SU-DHL-6 (cell line): Measurements from ENCODE around the gene CAPN14.

Source experiments
- H2AFZ ChIP-seq: fragments of 200-600 bp; sonication (generic); 2 replicates; pipeline ENCODE4 v1.6.1; 2014; ENCODE audit warnings: low read depth, mild to moderate bottlenecking, moderate library complexity, mixed read lengths, antibody characterized with exemption, low read length; ENCODE audit not compliant: severe bottlenecking
- H3F3A ChIP-seq: fragments of 200-600 bp; shearing (Covaris generic); 2 replicates; pipeline ENCODE4 v1.6.0; 2016; ENCODE audit warnings: antibody characterized with exemption, mild to moderate bottlenecking; ENCODE audit not compliant: insufficient read depth
- H3K27ac ChIP-seq: fragments of 200-600 bp; sonication (generic); 2 replicates; pipeline ENCODE4 v1.5.1; 2016; ENCODE audit warnings: low read depth, mild to moderate bottlenecking, low read length, moderate library complexity, mixed read lengths
- H3K27me3 ChIP-seq: fragments of 200-600 bp; sonication (generic), shearing (Covaris generic); 2 replicates; pipeline ENCODE4 v1.6.0; 2014; ENCODE audit warnings: mild to moderate bottlenecking, low read length
- H3K36me3 ChIP-seq: fragments of 200-600 bp; sonication (generic); 2 replicates; pipeline ENCODE4 v1.6.1; 2014; ENCODE audit warnings: mild to moderate bottlenecking, low read length, mixed read lengths
- H3K4me2 ChIP-seq: fragments of 300-600, 200-600 bp; shearing (Covaris generic), sonication (generic); 2 replicates; pipeline ENCODE4 v1.6.0; 2014; ENCODE audit warnings: low read length, low read depth, mild to moderate bottlenecking; ENCODE audit not compliant: poor library complexity, severe bottlenecking
- H3K4me3 ChIP-seq: fragments of 200-600 bp; sonication (generic); 2 replicates; pipeline ENCODE4 v1.5.1; 2014; ENCODE audit warnings: antibody characterized with exemption, low read length, mild to moderate bottlenecking, mixed read lengths; ENCODE audit not compliant: insufficient read depth, poor library complexity, severe bottlenecking
- H3K79me2 ChIP-seq: fragments of 200-600 bp; sonication (generic); 2 replicates; pipeline ENCODE4 v1.6.1; 2014; ENCODE audit warnings: mild to moderate bottlenecking, low read length, moderate library complexity; ENCODE audit not compliant: insufficient read depth
- H3K9ac ChIP-seq: fragments of 200-600 bp; sonication (generic); 2 replicates; pipeline ENCODE4 v1.7.0; 2014; ENCODE audit warnings: mild to moderate bottlenecking, low read length
- H3K9me2 ChIP-seq: fragments of 200-600 bp; sonication (generic); replicated peaks from 2 replicates; pipeline ENCODE4 v1.6.1; 2014; ENCODE audit warnings: low read length; ENCODE audit not compliant: insufficient read depth
- H3K9me3 ChIP-seq: fragments of 200-600 bp; sonication (generic); 2 replicates; pipeline ENCODE4 v1.6.1; 2014; ENCODE audit warnings: low read length, mixed read lengths; ENCODE audit not compliant: insufficient read depth
- H4K20me1 ChIP-seq: fragments of 200-600 bp; sonication (generic); 2 replicates; pipeline ENCODE4 v1.6.1; 2014; ENCODE audit warnings: low read depth, mild to moderate bottlenecking, antibody characterized with exemption, low read length, moderate library complexity, mixed read lengths
- CTCF ChIP-seq: fragments of 200-600 bp; sonication (generic); IDR thresholded peaks from one replicate; pipeline ENCODE4 v1.5.1; 2017; ENCODE audit warnings: antibody characterized with exemption, mild to moderate bottlenecking, low read length, moderate library complexity; ENCODE audit not compliant: insufficient read depth, poor library complexity, severe bottlenecking
- EZH2phosphoT487 ChIP-seq: fragments of 200-600 bp; sonication (generic), shearing (Covaris generic); conservative IDR thresholded peaks from 2 replicates; pipeline ENCODE4 v1.6.1; 2018; ENCODE audit warnings: mild to moderate bottlenecking, antibody characterized with exemption, low read length, moderate library complexity, mixed read lengths

Gene CAPN14

GRCh38 chr2:31136732-31137131 lies 80.6 kb downstream of the CAPN14 start:
- Histone ChIP-seq H4K20me1 (no peaks in the 10 kb centered on the region), H3K79me2 (no peaks in the 10 kb centered on the region), H2AFZ (no peak overlapping the region), H3K4me2 (no peak overlapping the region), H3K27ac (no peak overlapping the region), H3K4me3 (no peak overlapping the region), H3K9me2 (no peaks in the 10 kb centered on the region), H3F3A (no peaks in the 10 kb centered on the region), H3K9ac (no peak overlapping the region), H3K36me3 (no peaks in the 10 kb centered on the region), H3K27me3 (no peaks in the 10 kb centered on the region), H3K9me3 (no peaks in the 10 kb centered on the region)
- TF ChIP-seq EZH2phosphoT487 (no peak), CTCF (no peak)

GRCh38 chr2:31136000-31136399 lies 81.3 kb downstream of the CAPN14 start:
- H3K27me3 ChIP-seq: no peaks in the 10 kb centered on the region
- no peaks in the 10 kb centered on the region for H3F3A ChIP-seq
- H3K9me3 ChIP-seq: no peaks in the 10 kb centered on the region
- no peak overlapping the region for H3K4me2 ChIP-seq
- no peaks in the 10 kb centered on the region for H3K36me3 ChIP-seq
- no peak overlapping the region for H3K4me3 ChIP-seq
- H2AFZ ChIP-seq: no peak overlapping the region
- H4K20me1 ChIP-seq: no peaks in the 10 kb centered on the region
- H3K27ac ChIP-seq: no peak overlapping the region
- H3K79me2 ChIP-seq: no peaks in the 10 kb centered on the region
- no peak overlapping the region for H3K9ac ChIP-seq
- no peak for TF ChIP-seq CTCF
- no peak for TF ChIP-seq EZH2phosphoT487
- no peaks in the 10 kb centered on the region for H3K9me2 ChIP-seq

- Histone ChIP-seq H3K4me3 (no peak overlapping the region), H3K27me3 (no peaks in the 10 kb centered on the region), H3K9me3 (no peaks in the 10 kb centered on the region), H3K79me2 (no peaks in the 10 kb centered on the region), H2AFZ (no peak overlapping the region), H4K20me1 (no peaks in the 10 kb centered on the region), H3K4me2 (no peak overlapping the region), H3F3A (no peaks in the 10 kb centered on the region), H3K9me2 (no peaks in the 10 kb centered on the region), H3K27ac (no peak overlapping the region), H3K36me3 (no peaks in the 10 kb centered on the region), H3K9ac (no peak overlapping the region)
- TF ChIP-seq EZH2phosphoT487: no peak
Observed at GRCh38 chr2:31134480-31134879, 82.8 kb downstream of the CAPN14 start.

GRCh38 chr2:31132786-31133185 lies 84.5 kb downstream of the CAPN14 start:
- Histone ChIP-seq H4K20me1 (no peaks in the 10 kb centered on the region), H3K36me3 (no peaks in the 10 kb centered on the region)

More at GRCh38 chr2:31132786-31133185, 84.5 kb downstream of the CAPN14 start:
- Histone ChIP-seq H3K9me2 (no peaks in the 10 kb centered on the region), H3K9me3 (no peaks in the 10 kb centered on the region), H3F3A (no peaks in the 10 kb centered on the region), H3K27ac (no peak overlapping the region), H3K9ac (no peak overlapping the region), H3K4me3 (no peak overlapping the region), H3K79me2 (no peaks in the 10 kb centered on the region), H2AFZ (no peak overlapping the region), H3K4me2 (no peak overlapping the region), H3K27me3 (no peaks in the 10 kb centered on the region)
- no peak for TF ChIP-seq CTCF
- TF ChIP-seq EZH2phosphoT487: no peak
